Keratinocyte (primary cell): ENCODE measurements around the gene DSTN.

Experiments used
- EZH2 ChIP-seq: IDR thresholded peaks from one replicate; pipeline ENCODE4 v1.6.1; 2012; ENCODE audit warnings: inconsistent platforms, mild to moderate bottlenecking, low read length, moderate library complexity
- TF ChIP-seq, protein P1 (sequence below), 3 experiments: IDR thresholded peaks in 1 of 3; conservative IDR thresholded peaks in 1 of 3; optimal IDR thresholded peaks in 1 of 3; 2 replicates in 2 of 3; 3 replicates in 1 of 3; pipeline versions ENCODE3 to v1.5.1; 2011; ENCODE audit warnings: low read length in 3 of 3, mild to moderate bottlenecking in 3 of 3, moderate library complexity in 2 of 3, control low read depth in 1 of 3, inconsistent platforms in 1 of 3; ENCODE audit not compliant: insufficient read depth in 2 of 3; ENCODE audit errors: extremely low read depth in 1 of 3

DNA sequence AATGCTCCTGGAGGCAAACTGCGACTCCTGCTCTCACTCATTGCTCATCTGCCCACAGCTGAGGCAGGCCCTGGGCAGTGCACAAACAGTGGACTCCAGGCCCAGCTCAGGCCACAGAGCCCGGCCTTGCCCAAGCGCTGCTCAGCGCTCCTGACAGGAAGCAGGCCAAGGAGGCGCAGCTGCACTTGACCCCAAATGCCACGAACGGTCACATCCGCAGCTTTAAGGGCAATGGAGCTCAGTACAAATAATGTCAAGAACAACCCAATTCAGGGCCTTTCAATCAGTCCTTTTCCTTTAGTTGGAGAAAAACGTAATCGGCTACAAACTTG, 78.4 kb downstream of the DSTN start:
- TF ChIP-seq, protein P1, sequence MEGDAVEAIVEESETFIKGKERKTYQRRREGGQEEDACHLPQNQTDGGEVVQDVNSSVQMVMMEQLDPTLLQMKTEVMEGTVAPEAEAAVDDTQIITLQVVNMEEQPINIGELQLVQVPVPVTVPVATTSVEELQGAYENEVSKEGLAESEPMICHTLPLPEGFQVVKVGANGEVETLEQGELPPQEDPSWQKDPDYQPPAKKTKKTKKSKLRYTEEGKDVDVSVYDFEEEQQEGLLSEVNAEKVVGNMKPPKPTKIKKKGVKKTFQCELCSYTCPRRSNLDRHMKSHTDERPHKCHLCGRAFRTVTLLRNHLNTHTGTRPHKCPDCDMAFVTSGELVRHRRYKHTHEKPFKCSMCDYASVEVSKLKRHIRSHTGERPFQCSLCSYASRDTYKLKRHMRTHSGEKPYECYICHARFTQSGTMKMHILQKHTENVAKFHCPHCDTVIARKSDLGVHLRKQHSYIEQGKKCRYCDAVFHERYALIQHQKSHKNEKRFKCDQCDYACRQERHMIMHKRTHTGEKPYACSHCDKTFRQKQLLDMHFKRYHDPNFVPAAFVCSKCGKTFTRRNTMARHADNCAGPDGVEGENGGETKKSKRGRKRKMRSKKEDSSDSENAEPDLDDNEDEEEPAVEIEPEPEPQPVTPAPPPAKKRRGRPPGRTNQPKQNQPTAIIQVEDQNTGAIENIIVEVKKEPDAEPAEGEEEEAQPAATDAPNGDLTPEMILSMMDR (optimal IDR thresholded peaks at IDR 0.05 in 1 of 3, IDR thresholded peaks at IDR 0.05 in 1 of 3, conservative IDR thresholded peaks at IDR 0.05 in 1 of 3; ENCODE audit: extremely low read depth in 1 of 3, insufficient read depth in 2 of 3, low read length in 3 of 3), result no peak
- no peak for TF ChIP-seq EZH2
